BLaER1 treated with 17β-estradiol and CSF1 and Interleukin-3, amounts not matched to agents 10 nM and 100 nM (cell line): ENCODE data around the gene EBLN2.

Experiments
- H3K27ac ChIP-seq, 11 experiments: shearing (Covaris generic); formaldehyde crosslinking; 2 replicates each; pipeline ENCODE4 v1.8.1; 2022
- H3K27me3 ChIP-seq, 11 experiments: shearing (Covaris generic); formaldehyde crosslinking; 2 replicates each; pipeline ENCODE4 v1.8.1; 2022
- H3K36me3 ChIP-seq, 11 experiments: shearing (Covaris generic); formaldehyde crosslinking; 2 replicates each; pipeline ENCODE4 v1.8.1; 2022
- H3K4me1 ChIP-seq, 10 experiments: shearing (Covaris generic); formaldehyde crosslinking; 2 replicates each; pipeline ENCODE4 v1.8.1; 2022
- H3K4me2 ChIP-seq, 11 experiments: shearing (Covaris generic); formaldehyde crosslinking; 2 replicates each; pipeline ENCODE4 v1.8.1; 2022
- H3K4me3 ChIP-seq, 10 experiments: shearing (Covaris generic); formaldehyde crosslinking; 2 replicates each; pipeline ENCODE4 v1.8.1; 2022
- H3K9ac ChIP-seq, 11 experiments: shearing (Covaris generic); formaldehyde crosslinking; 2 replicates each; pipeline ENCODE4 v1.8.1; 2022
- H3K9me3 ChIP-seq, 11 experiments: shearing (Covaris generic); formaldehyde crosslinking; replicated peaks in 1 of 11; 2 replicates each; pipeline ENCODE4 v1.8.1; 2022
- H4K20me1 ChIP-seq, 11 experiments: shearing (Covaris generic); formaldehyde crosslinking; 2 replicates each; pipeline ENCODE4 v1.8.1; 2022
- Cebpa-rat ChIP-seq, 11 experiments: shearing (Covaris generic); IDR thresholded peaks; 2 replicates each; pipeline ENCODE4 v1.8.1; 2022

EBLN2 gene

DNA sequence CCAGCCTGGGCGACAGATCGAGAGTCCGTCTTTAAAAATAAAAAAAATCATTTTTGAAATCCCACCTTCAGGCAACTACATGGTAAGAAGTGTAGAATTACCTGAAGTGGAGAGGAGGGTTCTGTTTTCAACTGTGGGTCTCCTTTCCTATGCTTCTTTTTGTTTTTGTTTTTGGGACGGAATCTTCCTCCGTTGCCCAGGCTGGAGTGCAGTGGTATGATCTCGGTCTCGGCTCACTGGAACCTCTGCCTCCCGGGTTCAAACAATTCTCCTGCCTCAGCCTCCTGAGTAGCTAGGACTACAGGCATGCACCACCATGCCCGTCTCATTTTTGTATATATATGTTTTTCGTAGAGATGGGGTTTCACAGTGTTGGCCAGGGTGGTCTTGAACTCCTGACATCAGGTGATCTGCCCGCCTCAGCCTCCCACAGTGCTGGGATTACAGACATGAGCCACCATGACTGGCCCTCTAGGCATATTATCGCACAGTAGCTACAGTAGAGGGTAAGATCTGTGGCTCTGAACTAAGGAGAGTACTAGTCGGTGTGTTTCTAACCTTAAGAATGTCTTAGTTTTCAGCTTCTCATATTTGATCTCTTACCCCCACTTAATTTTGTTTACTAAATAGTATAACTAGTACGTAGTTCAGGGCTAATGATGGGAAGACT, 8.5 kb downstream of the EBLN2 start:
- H3K4me3 ChIP-seq: no peak overlapping the region
- H3K36me3 ChIP-seq: peaks cover 17 to 40% (median 29%) of the 10 kb centered on the region in 11 experiments
- H3K9ac ChIP-seq: no peak overlapping the region
- peaks cover 4 to 25% (median 11%) of the 10 kb centered on the region in 11 experiments; a peak in 11 of 22 replicates for H4K20me1 ChIP-seq
- no peak overlapping the region for H3K4me2 ChIP-seq
- H3K27ac ChIP-seq: no peak overlapping the region
- H3K4me1 ChIP-seq: peaks cover 0 to 16% (median 13%) of the 10 kb centered on the region in 10 experiments; a peak in 13 of 20 replicates
- no peaks in the 10 kb centered on the region for H3K27me3 ChIP-seq
- TF ChIP-seq Cebpa-rat (IDR thresholded peaks at IDR 0.05): no peak
- H3K9me3 ChIP-seq: no peaks in the 10 kb centered on the region

DNA sequence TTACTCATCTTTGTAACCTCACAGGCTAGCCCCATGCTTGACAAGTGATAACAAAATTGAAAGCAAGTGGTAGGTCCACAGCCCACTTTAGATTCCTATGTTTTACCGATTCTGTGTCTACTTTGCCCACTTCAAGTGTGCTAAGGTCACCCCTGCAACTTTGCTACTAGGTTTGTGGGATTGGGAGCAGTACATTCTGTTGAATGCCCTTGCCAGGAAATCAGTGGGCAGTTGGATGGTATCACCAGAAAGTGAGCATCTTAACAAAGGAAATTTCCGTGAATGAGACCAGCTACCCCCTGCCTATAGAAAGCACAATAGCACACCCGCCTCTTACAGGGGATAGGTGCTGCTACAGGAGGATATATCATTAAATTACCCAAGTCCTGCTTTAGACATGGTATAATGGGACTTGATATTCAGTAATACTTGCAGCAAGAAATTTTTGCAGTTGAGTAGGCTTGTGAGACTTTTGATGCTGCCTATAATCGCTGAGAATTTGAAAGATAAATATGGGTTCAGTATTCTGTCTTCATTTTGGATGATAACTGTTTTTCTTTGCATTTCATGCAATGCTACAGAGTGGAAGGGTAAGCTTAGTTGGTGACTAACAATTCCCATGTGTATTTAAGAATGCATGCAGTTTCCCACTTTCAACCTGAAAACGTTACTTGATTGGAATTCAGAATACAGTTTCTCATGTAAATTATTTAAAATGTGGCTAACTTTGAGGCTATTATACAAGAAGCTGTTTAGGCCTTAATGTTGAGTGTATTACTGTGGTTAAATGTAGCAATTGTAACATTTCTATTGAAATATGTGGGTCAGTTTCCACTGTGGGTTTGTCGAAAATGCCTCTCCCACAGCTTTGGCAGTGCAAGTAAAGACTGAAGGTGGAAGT, 9.5 kb downstream of the EBLN2 start:
- TF ChIP-seq Cebpa-rat (IDR thresholded peaks at IDR 0.05): no peak
- Histone ChIP-seq H3K4me1 (peaks cover 0 to 16% (median 13%) of the 10 kb centered on the region in 10 experiments; a peak in 13 of 20 replicates), H4K20me1 (peaks cover 3 to 20% (median 11%) of the 10 kb centered on the region in 11 experiments; a peak in 10 of 22 replicates), H3K9ac (no peak overlapping the region), H3K4me2 (peak overlapping the region in 6 of 11 experiments; percentile 6 to 21 (median 12); a peak in 6 of 22 replicates), H3K9me3 (no peaks in the 10 kb centered on the region), H3K27me3 (no peaks in the 10 kb centered on the region), H3K27ac (no peak overlapping the region), H3K36me3 (peaks cover 11 to 29% (median 19%) of the 10 kb centered on the region in 11 experiments; a peak in 20 of 22 replicates), H3K4me3 (no peak overlapping the region)

DNA sequence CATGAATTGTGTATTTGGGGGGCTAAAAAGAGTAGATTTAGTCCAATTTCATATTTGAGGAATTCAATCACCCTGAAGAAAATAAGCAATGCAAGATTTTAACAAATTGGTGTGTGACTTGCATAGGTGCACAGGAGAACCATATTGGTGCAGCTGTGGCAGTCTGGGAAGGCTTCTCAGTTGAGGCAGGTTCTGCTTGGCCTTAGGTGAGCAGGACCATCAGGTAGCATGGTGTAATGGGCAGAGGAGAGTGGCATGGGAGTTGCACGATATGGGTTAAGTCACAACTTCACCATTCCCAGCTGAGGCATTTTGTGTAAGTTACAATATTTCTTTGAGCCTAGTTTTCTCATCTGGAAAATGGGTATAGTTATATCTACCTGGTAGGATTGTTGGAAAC, 10.5 kb downstream of the EBLN2 start:
- H4K20me1 ChIP-seq: peaks cover 3 to 20% (median 10%) of the 10 kb centered on the region in 11 experiments; a peak in 10 of 22 replicates
- H3K4me2 ChIP-seq: no peak overlapping the region
- peaks cover 3 to 20% (median 11%) of the 10 kb centered on the region in 11 experiments; a peak in 19 of 22 replicates for H3K36me3 ChIP-seq
- no peak overlapping the region for H3K27ac ChIP-seq
- no peak overlapping the region for H3K4me3 ChIP-seq
- TF ChIP-seq Cebpa-rat (IDR thresholded peaks at IDR 0.05): no peak
- no peaks in the 10 kb centered on the region for H3K27me3 ChIP-seq
- H3K4me1 ChIP-seq: peaks cover 0 to 16% (median 13%) of the 10 kb centered on the region in 10 experiments; a peak in 13 of 20 replicates
- no peaks in the 10 kb centered on the region for H3K9me3 ChIP-seq
- H3K9ac ChIP-seq: no peak overlapping the region

DNA sequence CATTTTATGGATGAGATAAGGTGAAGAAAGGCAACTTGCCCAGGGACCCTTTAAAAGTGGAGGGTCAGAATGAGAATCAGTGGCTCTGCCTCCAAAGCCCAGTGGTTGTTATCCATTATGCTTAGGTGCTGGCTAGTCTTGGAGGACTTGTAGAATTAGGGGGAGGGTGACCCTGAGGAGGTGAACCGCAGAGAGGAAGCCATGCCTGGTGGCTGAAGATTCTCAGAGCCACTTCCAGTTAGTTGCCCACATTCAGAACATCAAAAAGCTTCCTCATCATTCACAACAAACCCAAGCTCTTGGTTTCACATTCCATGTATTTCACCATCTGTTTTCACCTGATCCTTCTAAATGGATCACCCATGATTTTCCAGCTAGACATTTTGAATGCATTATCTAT, 11.2 kb downstream of the EBLN2 start:
- Histone ChIP-seq H3K36me3 (peaks cover 0 to 13% (median 10%) of the 10 kb centered on the region in 11 experiments; a peak in 13 of 22 replicates), H3K9ac (no peak overlapping the region), H3K9me3 (no peaks in the 10 kb centered on the region), H3K4me3 (no peak overlapping the region), H4K20me1 (peaks cover 3 to 20% (median 10%) of the 10 kb centered on the region in 11 experiments; a peak in 10 of 22 replicates), H3K27me3 (no peaks in the 10 kb centered on the region), H3K4me2 (no peak overlapping the region), H3K27ac (no peak overlapping the region), H3K4me1 (peaks cover 0 to 16% (median 13%) of the 10 kb centered on the region in 10 experiments; a peak in 13 of 20 replicates)
- TF ChIP-seq Cebpa-rat (IDR thresholded peaks at IDR 0.05): no peak

DNA sequence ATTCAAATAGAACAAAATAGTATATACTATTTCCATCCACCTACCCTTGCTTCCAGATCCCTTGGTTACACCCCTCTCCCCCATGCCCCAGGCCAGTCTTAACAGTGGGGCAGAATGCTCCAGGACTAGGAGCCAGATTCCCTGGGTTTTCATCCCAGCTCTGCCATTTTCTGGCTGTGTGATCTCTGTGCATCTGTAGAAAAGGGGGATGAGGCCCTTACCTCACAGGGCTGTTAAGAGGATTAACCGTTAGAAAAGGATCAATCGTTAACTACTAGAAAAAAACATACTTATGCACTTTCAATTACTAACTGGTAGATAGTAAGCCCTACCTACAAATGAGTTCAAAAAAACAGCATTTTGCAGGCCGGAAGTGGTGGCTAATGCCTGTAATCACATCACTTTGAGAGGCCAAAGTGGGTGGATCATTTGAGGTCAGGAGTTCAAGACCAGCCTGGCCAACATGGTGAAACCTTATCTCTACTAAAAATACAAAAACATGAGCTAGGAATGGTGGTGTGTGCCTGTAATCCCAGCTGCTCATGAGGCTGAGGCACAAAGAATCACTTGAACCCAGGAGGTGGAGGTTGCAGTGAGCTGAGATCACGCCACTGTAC, 11.7 kb downstream of the EBLN2 start:
- no peak overlapping the region for H3K9ac ChIP-seq
- no peak overlapping the region for H3K4me3 ChIP-seq
- no peak for TF ChIP-seq Cebpa-rat (IDR thresholded peaks at IDR 0.05)
- H3K27ac ChIP-seq: no peak overlapping the region
- H3K36me3 ChIP-seq: peaks cover 0 to 7% (median 5%) of the 10 kb centered on the region in 11 experiments; a peak in 12 of 22 replicates
- peaks cover 0 to 16% (median 13%) of the 10 kb centered on the region in 10 experiments; a peak in 13 of 20 replicates for H3K4me1 ChIP-seq
- no peaks in the 10 kb centered on the region for H3K27me3 ChIP-seq
- H4K20me1 ChIP-seq: peaks cover 3 to 20% (median 10%) of the 10 kb centered on the region in 11 experiments; a peak in 10 of 22 replicates
- no peak overlapping the region for H3K4me2 ChIP-seq
- no peaks in the 10 kb centered on the region for H3K9me3 ChIP-seq

DNA sequence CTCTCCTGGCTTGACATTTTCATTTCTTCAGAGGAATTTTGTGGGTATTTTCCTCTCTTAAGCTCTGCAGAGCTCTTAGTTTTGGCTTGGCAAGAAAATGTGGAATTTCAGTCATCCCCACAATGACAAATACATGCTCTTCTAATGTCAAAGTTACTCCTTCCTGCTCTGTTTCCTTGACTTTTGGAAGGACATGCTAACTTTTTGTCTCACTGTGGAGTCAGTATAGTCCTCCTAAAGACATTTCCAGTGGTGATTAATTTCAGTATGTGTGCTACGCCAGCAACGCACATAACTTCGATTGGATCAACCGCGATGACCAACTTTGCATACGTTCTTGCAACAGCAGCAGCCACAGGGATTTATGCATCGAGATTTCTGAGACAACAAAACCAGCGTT, 13.3 kb downstream of the EBLN2 start:
- Histone ChIP-seq H3K27ac (no peak overlapping the region), H3K4me2 (no peak overlapping the region), H3K36me3 (no peaks in the 10 kb centered on the region), H3K9me3 (no peaks in the 10 kb centered on the region), H3K9ac (no peak overlapping the region), H3K4me3 (no peak overlapping the region), H3K4me1 (peaks cover 0 to 16% (median 13%) of the 10 kb centered on the region in 10 experiments; a peak in 13 of 20 replicates), H4K20me1 (peaks cover 3 to 18% (median 10%) of the 10 kb centered on the region in 11 experiments; a peak in 10 of 22 replicates), H3K27me3 (no peaks in the 10 kb centered on the region)
- no peak for TF ChIP-seq Cebpa-rat (IDR thresholded peaks at IDR 0.05)

DNA sequence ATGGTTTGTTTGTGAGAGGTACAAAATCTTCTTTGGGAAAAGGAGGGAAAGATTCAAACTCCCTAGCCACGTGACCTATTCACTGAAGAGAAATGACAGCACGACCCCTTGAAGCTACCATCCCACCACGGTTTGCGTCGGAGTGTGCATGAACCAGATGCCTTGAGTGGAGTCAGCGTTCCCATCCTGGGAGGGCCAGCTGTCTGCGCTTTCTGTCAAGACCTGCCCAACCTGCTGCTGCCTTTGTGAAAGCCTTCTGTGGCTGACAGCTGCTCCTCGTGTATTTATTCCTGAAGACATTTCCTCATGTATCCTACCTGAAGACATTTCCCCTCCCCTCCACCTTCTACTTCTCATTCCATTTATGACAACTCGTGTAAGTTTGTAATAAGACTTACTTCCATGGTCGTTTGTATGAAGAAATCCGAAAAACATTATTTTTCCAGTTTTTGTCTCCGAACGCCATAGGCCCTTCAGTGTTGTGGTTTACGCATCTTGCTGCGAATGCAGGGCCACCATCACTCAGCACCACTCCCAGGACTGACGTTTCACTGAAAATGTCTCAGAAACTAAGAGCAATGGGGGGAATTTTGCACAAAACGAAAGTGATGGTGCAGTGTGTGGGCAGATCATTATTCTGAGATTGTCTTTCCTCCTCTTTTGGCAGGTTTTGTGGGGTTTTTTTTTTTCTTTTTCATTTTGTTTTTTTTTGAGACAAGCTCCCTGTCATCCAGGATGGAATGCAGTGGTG, 18.9 kb downstream of the EBLN2 start:
- Histone ChIP-seq H4K20me1 (no peaks in the 10 kb centered on the region), H3K27ac (no peak overlapping the region), H3K4me1 (no peaks in the 10 kb centered on the region)

DNA sequence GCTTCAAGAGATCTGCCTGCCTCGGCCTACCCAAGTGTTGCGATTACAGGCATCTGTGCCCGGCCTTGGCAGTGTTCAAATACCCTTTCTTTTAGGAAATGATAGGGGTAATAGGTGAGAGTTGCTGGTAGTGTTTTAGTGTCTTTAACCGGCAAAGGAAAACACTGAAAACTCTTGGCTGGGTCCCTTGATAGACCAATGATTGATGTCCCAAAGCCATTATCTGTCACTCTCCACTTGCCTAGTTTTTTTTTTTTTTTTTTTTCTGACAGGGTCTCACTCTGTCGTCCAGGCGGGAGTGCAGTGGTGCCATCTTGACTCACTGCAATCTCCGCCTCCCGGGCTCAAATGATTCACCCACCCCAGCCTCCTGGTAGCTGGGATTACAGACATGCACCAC, 19.7 kb downstream of the EBLN2 start:
- Histone ChIP-seq H3K27me3 (no peaks in the 10 kb centered on the region), H3K9me3 (no peaks in the 10 kb centered on the region), H3K4me3 (no peak overlapping the region), H4K20me1 (no peaks in the 10 kb centered on the region), H3K4me1 (no peaks in the 10 kb centered on the region), H3K9ac (no peak overlapping the region), H3K4me2 (no peak overlapping the region), H3K36me3 (no peaks in the 10 kb centered on the region), H3K27ac (no peak overlapping the region)
- no peak for TF ChIP-seq Cebpa-rat (IDR thresholded peaks at IDR 0.05)

More for the DNA sequence above, 18.9 kb downstream of the EBLN2 start:
- H3K4me2 ChIP-seq: no peak overlapping the region
- no peak overlapping the region for H3K9ac ChIP-seq
- no peaks in the 10 kb centered on the region for H3K9me3 ChIP-seq
- no peaks in the 10 kb centered on the region for H3K36me3 ChIP-seq
- H3K4me3 ChIP-seq: no peak overlapping the region
- no peaks in the 10 kb centered on the region for H3K27me3 ChIP-seq
- no peak for TF ChIP-seq Cebpa-rat (IDR thresholded peaks at IDR 0.05)
